SK-N-SH (cell line): ENCODE measurements around the gene MX2. TPM values are rescaled to one million over a fixed set of nuclear protein-coding genes. Genes with fewer than 3 reads are reported as not detected.

Experiments
- CTCF ChIA-PET: fragments of 300-600, 350-600 bp; formaldehyde crosslinking; extraction: SDS; loops from one replicate; lab custom pipeline; 2021; lab: Yijun Ruan, JAX
- POLR2A ChIA-PET: fragments of 350-600 bp; sonication (Branson Sonifier 250); formaldehyde crosslinking; extraction: SDS; loops from one replicate; lab custom pipeline; 2020; ENCODE audit warnings: antibody characterized with exemption, inconsistent platforms; lab: Yijun Ruan, JAX
- DNase-seq: peaks from one replicate; pipeline ENCODE4 v3.0.0; 2012
- H2AFZ ChIP-seq: fragments of 200-600 bp; sonication (generic); 2 replicates; pipeline ENCODE4 v1.8.1; 2016; ENCODE audit warnings: antibody characterized with exemption, mild to moderate bottlenecking, low read depth
- H3F3A ChIP-seq: fragments of 200-600 bp; sonication (generic); replicated peaks from 2 replicates; pipeline ENCODE3; 2016; ENCODE audit warnings: antibody characterized with exemption, mild to moderate bottlenecking; ENCODE audit not compliant: insufficient read depth
- H3K27ac ChIP-seq, 2 experiments: fragments of 200-500 bp in 1 of 2; fragments of 200-600 bp in 1 of 2; sonication (Bioruptor generic) in 1 of 2; sonication (generic), shearing (Covaris generic) in 1 of 2; 2 replicates each; pipeline versions ENCODE4 v1.5.1 to v1.6.1; 2014 to 2016; ENCODE audit warnings: low read depth in 2 of 2, inconsistent platforms in 1 of 2, low read length in 1 of 2, mild to moderate bottlenecking in 1 of 2, mixed read lengths in 1 of 2
- H3K27me3 ChIP-seq: fragments of 200-600 bp; sonication (generic), shearing (Covaris generic); 2 replicates; pipeline ENCODE4 v1.6.1; 2016; ENCODE audit warnings: mixed run types; ENCODE audit not compliant: insufficient read depth
- H3K36me3 ChIP-seq, 2 experiments: fragments of 200-500 bp in 1 of 2; fragments of 200-600 bp in 1 of 2; sonication (Bioruptor generic) in 1 of 2; sonication (generic) in 1 of 2; replicated peaks in 1 of 2; 2 replicates each; pipeline versions ENCODE3 to v1.5.1; 2014 to 2016; ENCODE audit warnings: low read length in 1 of 2, mild to moderate bottlenecking in 1 of 2; ENCODE audit not compliant: insufficient read depth in 2 of 2, control insufficient read depth in 1 of 2
- H3K4me1 ChIP-seq, 2 experiments: fragments of 200-500 bp in 1 of 2; fragments of 200-600 bp in 1 of 2; sonication (Bioruptor generic) in 1 of 2; sonication (generic), shearing (Covaris generic) in 1 of 2; 2 replicates each; pipeline versions ENCODE4 v1.5.1 to v1.6.1; 2014 to 2016; ENCODE audit warnings: low read depth in 1 of 2, low read length in 1 of 2, mixed run types in 1 of 2; ENCODE audit not compliant: insufficient read depth in 2 of 2, control insufficient read depth in 1 of 2
- H3K4me2 ChIP-seq: fragments of 200-600 bp; sonication (generic), shearing (Covaris generic); 2 replicates; pipeline ENCODE4 v1.6.1; 2017; ENCODE audit warnings: mixed run types
- H3K4me3 ChIP-seq, 2 experiments: fragments of 200-500 bp in 1 of 2; fragments of 200-600 bp in 1 of 2; sonication (Bioruptor generic) in 1 of 2; sonication (generic), shearing (Covaris generic) in 1 of 2; 2 replicates each; pipeline versions ENCODE4 v1.5.1 to v1.8.1; 2014 to 2016; ENCODE audit warnings: low read depth in 2 of 2, inconsistent platforms in 1 of 2, low read length in 1 of 2, mild to moderate bottlenecking in 1 of 2, mixed read lengths in 1 of 2, moderate library complexity in 1 of 2
- H3K79me2 ChIP-seq: fragments of 200-600 bp; sonication (generic); 2 replicates; pipeline ENCODE4 v1.8.1; 2017; ENCODE audit warnings: mild to moderate bottlenecking; ENCODE audit not compliant: insufficient read depth
- H3K9ac ChIP-seq: fragments of 200-600 bp; sonication (generic); 2 replicates; pipeline ENCODE4 v1.6.1; 2017; ENCODE audit warnings: mixed run types
- H3K9me2 ChIP-seq: fragments of 200-600 bp; sonication (generic); 2 replicates; pipeline ENCODE4 v1.6.1; 2017; ENCODE audit warnings: mixed run types
- H3K9me3 ChIP-seq: fragments of 200-600 bp; sonication (generic); 2 replicates; pipeline ENCODE4 v1.6.1; 2017; ENCODE audit warnings: mixed run types, mild to moderate bottlenecking, moderate library complexity
- H4K20me1 ChIP-seq: fragments of 200-600 bp; sonication (generic); 2 replicates; pipeline ENCODE4 v1.6.1; 2017; ENCODE audit warnings: mild to moderate bottlenecking, mixed run types; ENCODE audit not compliant: insufficient read depth
- ELF1 ChIP-seq: IDR thresholded peaks from 2 replicates; pipeline ENCODE4 v1.4.0; 2012
- JUND ChIP-seq: IDR thresholded peaks from 2 replicates; pipeline ENCODE4 v1.4.0; 2012
- RAD21 ChIP-seq: IDR thresholded peaks from 2 replicates; pipeline ENCODE4 v1.6.1; 2012; ENCODE audit warnings: mild to moderate bottlenecking, low read length
- RCOR1 ChIP-seq: fragments of 150-350 bp; IDR thresholded peaks from 2 replicates; pipeline ENCODE4 v1.6.1; 2017; ENCODE audit warnings: antibody characterized with exemption, low read length
- RFX5 ChIP-seq: IDR thresholded peaks from 2 replicates; pipeline ENCODE4 v1.6.1; 2012; ENCODE audit warnings: mild to moderate bottlenecking, improper control_type of control experiment, low read length
- TEAD4 ChIP-seq: IDR thresholded peaks from 2 replicates; pipeline ENCODE4 v1.4.0; 2012; ENCODE audit warnings: mild to moderate bottlenecking, borderline replicate concordance; ENCODE audit not compliant: insufficient read depth
- WGBS: methylation state at CpG from one replicate; pipeline ENCODE4 v1.1.6; 2017; ENCODE audit warnings: low lambda C conversion rate; 5-methylcytosine and 5-hydroxymethylcytosine counted together
- polyA plus RNA-seq, 3 experiments: library from polyadenylated mRNA; depleted of rRNA; stranded (reverse); fragments of >200 nt; gene quantifications; 2 replicates each; pipeline ENCODE4 v1.2.3, GENCODE V29; 2012
- TF ChIP-seq, protein P1 (sequence below): IDR thresholded peaks from 2 replicates; pipeline ENCODE4; 2012
- TF ChIP-seq, protein P2 (sequence below): IDR thresholded peaks from 2 replicates; pipeline ENCODE4 v1.4.0; 2012; ENCODE audit warnings: low read depth, borderline replicate concordance
- TF ChIP-seq, protein P3 (sequence below): fragments of 200-600 bp; sonication (generic); IDR thresholded peaks from 2 replicates; pipeline ENCODE4 v1.6.1; 2017; ENCODE audit warnings: antibody characterized with exemption, mild to moderate bottlenecking, moderate library complexity

Gene MX2
- polyA plus RNA-seq, 1 of the 3 experiments (the other 2 are of a cell fraction): 0.08 TPM

DNA sequence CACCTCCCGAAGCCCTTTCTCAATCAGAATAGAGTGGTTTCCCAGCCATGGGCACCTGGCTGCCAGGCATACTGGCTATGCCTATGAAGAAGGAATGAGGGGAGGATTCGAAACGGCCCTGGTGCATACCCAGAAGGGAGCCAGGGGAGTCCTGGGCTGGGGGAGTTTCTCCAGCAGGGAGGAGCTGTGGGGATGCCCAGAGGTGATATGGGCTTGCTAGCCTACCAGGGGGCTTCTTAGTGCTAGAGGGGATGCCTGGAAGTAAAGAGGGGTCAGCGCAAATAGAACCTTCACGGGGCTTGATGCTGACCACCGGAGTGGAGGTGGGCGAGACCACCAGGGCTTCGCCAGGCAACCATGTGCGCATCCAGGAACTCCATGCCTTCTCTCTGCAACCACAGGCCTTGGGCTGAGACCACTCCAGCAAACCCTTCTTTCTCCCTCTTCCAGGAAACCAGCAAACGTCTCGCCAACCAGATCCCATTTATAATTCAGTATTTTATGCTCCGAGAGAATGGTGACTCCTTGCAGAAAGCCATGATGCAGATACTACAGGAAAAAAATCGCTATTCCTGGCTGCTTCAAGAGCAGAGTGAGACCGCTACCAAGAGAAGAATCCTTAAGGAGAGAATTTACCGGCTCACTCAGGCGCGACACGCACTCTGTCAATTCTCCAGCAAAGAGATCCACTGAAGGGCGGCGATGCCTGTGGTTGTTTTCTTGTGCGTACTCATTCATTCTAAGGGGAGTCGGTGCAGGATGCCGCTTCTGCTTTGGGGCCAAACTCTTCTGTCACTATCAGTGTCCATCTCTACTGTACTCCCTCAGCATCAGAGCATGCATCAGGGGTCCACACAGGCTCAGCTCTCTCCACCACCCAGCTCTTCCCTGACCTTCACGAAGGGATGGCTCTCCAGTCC is 46.0 kb downstream of the MX2 start:
- H3K9me3 ChIP-seq: 0 out of 2 replicates have a peak, but pooled peaks cover 6% of the 10 kb centered on the region
- DNase-seq: no peak
- CTCF ChIA-PET: no interaction called here
- WGBS: 60% methylated on average over 22 of the region's 24 CpGs
- H3K9ac ChIP-seq: no peak overlapping the region
- no peak overlapping the region for H3K27ac ChIP-seq
- H3K4me1 ChIP-seq: no peaks in the 10 kb centered on the region
- no peak overlapping the region for H3K4me2 ChIP-seq
- H4K20me1 ChIP-seq: no peaks in the 10 kb centered on the region
- TF ChIP-seq RFX5: no peak
- TF ChIP-seq JUND: no peak
- no peak for TF ChIP-seq RAD21
- TF ChIP-seq, all 33 proteins: peak for 0
- no peaks in the 10 kb centered on the region for H3F3A ChIP-seq
- H2AFZ ChIP-seq: no peak overlapping the region
- POLR2A ChIA-PET: no interaction called here
- no peaks in the 10 kb centered on the region for H3K36me3 ChIP-seq
- H3K9me2 ChIP-seq: no peaks in the 10 kb centered on the region
- H3K4me3 ChIP-seq: no peak overlapping the region
- peaks cover 6% of the 10 kb centered on the region; the same call in 1 of the 2 replicates for H3K27me3 ChIP-seq
- H3K79me2 ChIP-seq: no peaks in the 10 kb centered on the region

DNA sequence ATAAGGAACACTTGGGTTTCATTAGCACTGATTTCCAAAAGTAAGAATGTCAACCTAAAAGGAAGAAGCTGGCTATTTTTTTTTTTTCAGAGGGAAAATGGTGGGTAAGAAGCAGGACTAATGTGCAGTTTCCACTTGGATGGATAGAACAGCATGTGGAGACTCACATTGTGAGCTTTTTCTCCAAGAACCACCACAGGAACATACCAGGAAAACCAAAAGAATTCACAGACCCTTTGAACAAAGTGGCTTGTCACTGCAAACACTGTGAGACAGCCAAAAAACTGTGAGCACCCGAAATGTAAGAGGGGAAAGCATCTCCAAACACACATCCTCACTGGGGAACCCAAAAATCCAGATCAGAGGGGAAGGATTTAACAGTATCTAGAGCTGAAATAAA is 48.5 kb downstream of the MX2 start:
- Histone ChIP-seq H3K9me2 (no peaks in the 10 kb centered on the region), H3K4me3 (no peak overlapping the region), H3K4me1 (no peaks in the 10 kb centered on the region), H3K36me3 (no peaks in the 10 kb centered on the region), H3K79me2 (no peaks in the 10 kb centered on the region), H4K20me1 (no peaks in the 10 kb centered on the region), H3K4me2 (no peak overlapping the region), H2AFZ (no peak overlapping the region), H3K9me3 (0 out of 2 replicates have a peak, but pooled peaks cover 6% of the 10 kb centered on the region), H3F3A (no peaks in the 10 kb centered on the region), H3K9ac (no peak overlapping the region), H3K27me3 (peaks cover 6% of the 10 kb centered on the region; the same call in 1 of the 2 replicates), H3K27ac (no peak overlapping the region)
- CTCF ChIA-PET: interaction anchor here (2.9 kb wide), 1 partner anchor 127 kb away, joined by 10 read pairs; no protein-coding TSS in a partner anchor
- 5% methylated on average over 1 of the region's 1 CpG for WGBS
- DNase-seq: no peak
- POLR2A ChIA-PET: no interaction called here
- TF ChIP-seq RCOR1: no peak
- TF ChIP-seq, protein P1, sequence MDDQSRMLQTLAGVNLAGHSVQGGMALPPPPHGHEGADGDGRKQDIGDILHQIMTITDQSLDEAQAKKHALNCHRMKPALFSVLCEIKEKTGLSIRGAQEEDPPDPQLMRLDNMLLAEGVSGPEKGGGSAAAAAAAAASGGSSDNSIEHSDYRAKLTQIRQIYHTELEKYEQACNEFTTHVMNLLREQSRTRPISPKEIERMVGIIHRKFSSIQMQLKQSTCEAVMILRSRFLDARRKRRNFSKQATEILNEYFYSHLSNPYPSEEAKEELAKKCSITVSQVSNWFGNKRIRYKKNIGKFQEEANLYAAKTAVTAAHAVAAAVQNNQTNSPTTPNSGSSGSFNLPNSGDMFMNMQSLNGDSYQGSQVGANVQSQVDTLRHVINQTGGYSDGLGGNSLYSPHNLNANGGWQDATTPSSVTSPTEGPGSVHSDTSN: no peak
- TF ChIP-seq ELF1: no peak

DNA sequence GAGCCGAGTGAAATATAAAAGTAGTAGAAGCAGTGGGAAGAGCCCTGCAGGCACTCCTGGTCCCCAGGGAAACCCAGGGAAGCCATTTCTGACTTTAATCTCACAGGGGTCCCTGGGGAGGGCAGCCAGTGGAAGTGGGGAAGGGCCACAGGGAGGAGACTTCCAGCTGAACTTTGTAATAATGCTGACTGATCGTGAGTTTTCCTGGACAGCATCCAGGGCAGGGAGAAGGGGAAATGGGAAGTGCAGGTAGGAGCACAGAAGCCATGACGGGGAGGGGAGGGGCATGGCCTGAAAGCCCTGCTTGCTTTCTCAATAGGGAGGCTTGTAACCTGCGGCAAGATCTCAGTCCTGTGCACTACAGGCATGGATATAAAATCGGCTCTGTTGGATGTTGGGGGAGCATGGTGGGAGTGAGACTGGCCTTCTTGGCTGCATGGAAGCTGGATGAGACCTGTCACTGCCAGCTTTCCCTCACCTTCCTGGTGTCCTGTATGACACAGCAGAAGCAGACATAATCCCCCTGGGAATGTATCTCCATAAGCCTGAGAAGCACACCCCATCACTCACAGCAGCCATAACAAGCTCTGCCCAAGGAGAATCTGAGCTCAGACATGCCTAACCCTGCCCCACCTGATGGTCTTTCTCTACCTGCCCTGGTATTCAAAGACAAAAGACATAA is 49.1 kb downstream of the MX2 start:
- Histone ChIP-seq H3K4me2 (no peak overlapping the region), H3K9me2 (no peaks in the 10 kb centered on the region), H3K4me3 (no peak overlapping the region), H2AFZ (no peak overlapping the region), H3K9ac (no peak overlapping the region), H3K27ac (no peak overlapping the region), H3K4me1 (no peaks in the 10 kb centered on the region)
- DNase-seq: no peak
- ChIA-PET POLR2A (no interaction called here), CTCF (interaction anchor here (2.9 kb wide), 1 partner anchor 127 kb away, joined by 10 read pairs; no protein-coding TSS in a partner anchor)
- TF ChIP-seq, protein P2, sequence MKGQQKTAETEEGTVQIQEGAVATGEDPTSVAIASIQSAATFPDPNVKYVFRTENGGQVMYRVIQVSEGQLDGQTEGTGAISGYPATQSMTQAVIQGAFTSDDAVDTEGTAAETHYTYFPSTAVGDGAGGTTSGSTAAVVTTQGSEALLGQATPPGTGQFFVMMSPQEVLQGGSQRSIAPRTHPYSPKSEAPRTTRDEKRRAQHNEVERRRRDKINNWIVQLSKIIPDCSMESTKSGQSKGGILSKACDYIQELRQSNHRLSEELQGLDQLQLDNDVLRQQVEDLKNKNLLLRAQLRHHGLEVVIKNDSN: no peak
- TF ChIP-seq, protein P3, sequence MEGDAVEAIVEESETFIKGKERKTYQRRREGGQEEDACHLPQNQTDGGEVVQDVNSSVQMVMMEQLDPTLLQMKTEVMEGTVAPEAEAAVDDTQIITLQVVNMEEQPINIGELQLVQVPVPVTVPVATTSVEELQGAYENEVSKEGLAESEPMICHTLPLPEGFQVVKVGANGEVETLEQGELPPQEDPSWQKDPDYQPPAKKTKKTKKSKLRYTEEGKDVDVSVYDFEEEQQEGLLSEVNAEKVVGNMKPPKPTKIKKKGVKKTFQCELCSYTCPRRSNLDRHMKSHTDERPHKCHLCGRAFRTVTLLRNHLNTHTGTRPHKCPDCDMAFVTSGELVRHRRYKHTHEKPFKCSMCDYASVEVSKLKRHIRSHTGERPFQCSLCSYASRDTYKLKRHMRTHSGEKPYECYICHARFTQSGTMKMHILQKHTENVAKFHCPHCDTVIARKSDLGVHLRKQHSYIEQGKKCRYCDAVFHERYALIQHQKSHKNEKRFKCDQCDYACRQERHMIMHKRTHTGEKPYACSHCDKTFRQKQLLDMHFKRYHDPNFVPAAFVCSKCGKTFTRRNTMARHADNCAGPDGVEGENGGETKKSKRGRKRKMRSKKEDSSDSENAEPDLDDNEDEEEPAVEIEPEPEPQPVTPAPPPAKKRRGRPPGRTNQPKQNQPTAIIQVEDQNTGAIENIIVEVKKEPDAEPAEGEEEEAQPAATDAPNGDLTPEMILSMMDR: no peak
- no peak for TF ChIP-seq RFX5
- no peak for TF ChIP-seq TEAD4
- TF ChIP-seq, all 33 proteins: peak for 0
- 0 out of 2 replicates have a peak, but pooled peaks cover 6% of the 10 kb centered on the region for H3K9me3 ChIP-seq
- H3K79me2 ChIP-seq: no peaks in the 10 kb centered on the region
- peaks cover 6% of the 10 kb centered on the region; the same call in 1 of the 2 replicates for H3K27me3 ChIP-seq
- 36% methylated on average over 5 of the region's 5 CpGs for WGBS
- no peaks in the 10 kb centered on the region for H3F3A ChIP-seq
- no peaks in the 10 kb centered on the region for H3K36me3 ChIP-seq
- H4K20me1 ChIP-seq: no peaks in the 10 kb centered on the region
